ENCODE measurements around the gene PLA2G4A. TPM values are rescaled to one million over a fixed set of nuclear protein-coding genes. Genes with fewer than 3 reads are reported as not detected.

PLA2G4A gene
- total RNA-seq, 1 donor from 2014 or later, result 27.1 TPM

DNA sequence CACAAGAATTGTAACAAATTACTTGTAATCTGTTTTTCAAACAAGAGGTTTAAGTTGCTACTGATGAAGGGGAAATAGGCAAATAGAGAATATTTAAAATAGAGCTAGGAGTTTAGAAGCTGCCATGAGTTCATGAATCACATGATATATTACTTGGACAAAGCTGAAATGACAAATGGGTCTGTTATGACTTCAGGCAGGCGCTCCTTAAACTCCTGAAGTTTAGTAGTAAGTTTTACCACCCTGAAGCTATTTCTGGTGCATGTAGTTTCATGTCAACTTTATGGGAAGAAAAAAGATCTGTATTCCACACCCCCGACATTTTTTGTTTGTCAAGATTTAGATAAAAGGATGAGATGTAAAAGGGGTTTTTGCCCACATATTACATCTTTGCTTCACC is 58.5 kb downstream of the PLA2G4A start:
- peaks cover 32% of the 10 kb centered on the region for H3K9me3 Mint-ChIP-seq
- no peak for DNase-seq (ENCODE audit: low spot score)
- intact Hi-C loops (cut with micrococcal nuclease), result loop anchor here (1.0 to 5.0 kb wide), 5 partner anchors 12 to 150 kb away; no protein-coding TSS in a partner anchor
- no peaks in the 10 kb centered on the region for H3K27me3 Mint-ChIP-seq (ENCODE audit: low read depth)
- peaks cover 51% of the 10 kb centered on the region for H3K36me3 Mint-ChIP-seq (ENCODE audit: low read depth)
- H3K4me1 Mint-ChIP-seq (ENCODE audit: low read depth), result peaks cover 22% of the 10 kb centered on the region
- no peak overlapping the region for H3K4me3 Mint-ChIP-seq (ENCODE audit: low read depth)
- peak overlapping the region; percentile 78 for H3K27ac Mint-ChIP-seq

DNA sequence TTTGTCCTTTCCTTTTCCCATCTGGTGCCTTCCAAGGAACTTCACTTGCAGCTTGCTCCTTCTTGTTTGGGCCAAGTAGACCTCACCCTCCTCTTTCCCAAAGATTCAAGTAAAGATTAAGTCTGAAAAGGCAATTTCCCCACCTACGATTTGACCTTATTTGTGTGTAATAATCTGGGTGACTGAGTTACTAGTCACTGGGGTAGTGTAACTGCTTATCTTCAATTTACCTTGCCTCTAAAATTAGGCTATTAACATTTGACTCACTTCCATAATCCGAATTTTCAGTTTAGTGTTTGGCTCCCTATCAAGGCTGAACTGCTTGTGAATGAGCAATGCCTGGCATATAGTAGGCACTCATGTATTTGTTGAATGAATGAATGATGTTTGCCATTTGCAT is 59.6 kb downstream of the PLA2G4A start:
- Mint-ChIP-seq H3K4me3 (ENCODE audit: low read depth) (no peak overlapping the region), H3K27me3 (ENCODE audit: low read depth) (no peaks in the 10 kb centered on the region), H3K9me3 (peaks cover 23% of the 10 kb centered on the region), H3K36me3 (ENCODE audit: low read depth) (peaks cover 49% of the 10 kb centered on the region), H3K4me1 (ENCODE audit: low read depth) (peaks cover 18% of the 10 kb centered on the region), H3K27ac (peak overlapping the region; percentile 78)
- DNase-seq (ENCODE audit: low spot score), result no peak
- intact Hi-C loops (cut with micrococcal nuclease), result loop anchor here (5.0 kb wide), 2 partner anchors 76 to 151 kb away; no protein-coding TSS in a partner anchor

- Mint-ChIP-seq H3K9me3 (no peaks in the 10 kb centered on the region), H3K27me3 (ENCODE audit: low read depth) (no peaks in the 10 kb centered on the region), H3K36me3 (ENCODE audit: low read depth) (peaks cover 44% of the 10 kb centered on the region), H3K4me1 (ENCODE audit: low read depth) (peaks cover 20% of the 10 kb centered on the region), H3K4me3 (ENCODE audit: low read depth) (no peak overlapping the region), H3K27ac (no peak overlapping the region)
- intact Hi-C loops (cut with micrococcal nuclease), result no loop called here
- no peak for DNase-seq (ENCODE audit: low spot score)
These were observed 64.2 kb downstream of the PLA2G4A start for GRCh38 chr1:186892936-186893335.

- H3K27me3 Mint-ChIP-seq (ENCODE audit: low read depth), result no peaks in the 10 kb centered on the region
- H3K27ac Mint-ChIP-seq, result no peak overlapping the region
- H3K4me3 Mint-ChIP-seq (ENCODE audit: low read depth), result no peak overlapping the region
- DNase-seq (ENCODE audit: low spot score), result no peak
- peaks cover 45% of the 10 kb centered on the region for H3K36me3 Mint-ChIP-seq (ENCODE audit: low read depth)
- peaks cover 15% of the 10 kb centered on the region for H3K4me1 Mint-ChIP-seq (ENCODE audit: low read depth)
- no peaks in the 10 kb centered on the region for H3K9me3 Mint-ChIP-seq
- intact Hi-C loops (cut with micrococcal nuclease), result no loop called here
These were observed 65.7 kb downstream of the PLA2G4A start for GRCh38 chr1:186894415-186894814.

DNA sequence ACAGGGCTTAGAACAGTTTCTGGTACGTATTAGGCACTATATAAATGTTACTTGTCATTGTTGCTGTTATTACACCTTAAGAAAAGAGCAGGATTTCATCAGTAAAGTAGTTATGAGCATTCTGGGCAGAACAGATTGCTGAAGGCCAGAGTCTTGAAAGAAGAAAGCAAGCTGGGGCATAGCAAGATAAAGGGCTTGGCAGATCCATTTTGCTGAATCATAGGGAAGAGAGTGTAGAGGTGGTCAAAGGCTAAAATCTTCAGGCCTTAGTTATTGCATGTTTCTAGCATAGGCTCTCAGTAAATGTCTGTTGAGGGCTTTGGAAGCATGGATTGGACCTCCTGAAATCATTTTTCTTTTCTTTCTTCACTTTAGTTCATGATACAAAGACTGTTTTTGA is 67.5 kb downstream of the PLA2G4A start:
- Mint-ChIP-seq H3K27me3 (ENCODE audit: low read depth) (no peaks in the 10 kb centered on the region), H3K9me3 (peaks cover 5% of the 10 kb centered on the region), H3K36me3 (ENCODE audit: low read depth) (peaks cover 43% of the 10 kb centered on the region), H3K27ac (no peak overlapping the region), H3K4me3 (ENCODE audit: low read depth) (no peak overlapping the region), H3K4me1 (ENCODE audit: low read depth) (peaks cover 30% of the 10 kb centered on the region)
- no peak for DNase-seq (ENCODE audit: low spot score)
- intact Hi-C loops (cut with micrococcal nuclease), result no loop called here

- intact Hi-C loops (cut with micrococcal nuclease), result no loop called here
- Mint-ChIP-seq H3K27me3 (ENCODE audit: low read depth) (no peaks in the 10 kb centered on the region), H3K36me3 (ENCODE audit: low read depth) (peaks cover 45% of the 10 kb centered on the region), H3K9me3 (peaks cover 10% of the 10 kb centered on the region), H3K27ac (peak overlapping the region; percentile 7), H3K4me3 (ENCODE audit: low read depth) (no peak overlapping the region), H3K4me1 (ENCODE audit: low read depth) (peaks cover 35% of the 10 kb centered on the region)
- no peak for DNase-seq (ENCODE audit: low spot score)
These were observed 68.3 kb downstream of the PLA2G4A start for GRCh38 chr1:186897008-186897407.

DNA sequence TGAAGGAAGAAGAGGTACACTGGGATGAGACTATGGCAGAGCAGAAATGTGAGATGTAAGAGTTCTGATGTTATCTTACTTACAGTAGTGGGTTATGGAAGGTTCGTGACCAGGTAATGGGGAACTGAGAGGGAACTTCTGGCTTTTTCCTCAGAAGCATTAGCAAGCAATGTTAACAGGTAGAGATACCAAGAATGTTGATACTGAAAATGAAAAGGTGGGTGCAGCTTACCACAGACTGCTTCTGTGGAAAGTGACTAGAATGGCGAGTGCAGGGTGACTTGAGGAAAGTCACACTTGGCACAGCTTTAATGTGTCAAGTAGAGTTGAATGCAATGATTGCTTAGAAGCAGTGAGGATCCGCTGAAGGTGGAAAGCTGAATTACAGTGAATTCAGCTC is 70.8 kb downstream of the PLA2G4A start:
- Mint-ChIP-seq H3K9me3 (peaks cover 10% of the 10 kb centered on the region), H3K27me3 (ENCODE audit: low read depth) (no peaks in the 10 kb centered on the region), H3K4me3 (ENCODE audit: low read depth) (no peak overlapping the region), H3K27ac (peak overlapping the region; percentile 85), H3K4me1 (ENCODE audit: low read depth) (peaks cover 51% of the 10 kb centered on the region), H3K36me3 (ENCODE audit: low read depth) (peaks cover 57% of the 10 kb centered on the region)
- intact Hi-C loops (cut with micrococcal nuclease), result loop anchor here (1.0 kb wide), 3 partner anchors 12 to 159 kb away; no protein-coding TSS in a partner anchor
- DNase-seq (ENCODE audit: low spot score), result no peak

DNA sequence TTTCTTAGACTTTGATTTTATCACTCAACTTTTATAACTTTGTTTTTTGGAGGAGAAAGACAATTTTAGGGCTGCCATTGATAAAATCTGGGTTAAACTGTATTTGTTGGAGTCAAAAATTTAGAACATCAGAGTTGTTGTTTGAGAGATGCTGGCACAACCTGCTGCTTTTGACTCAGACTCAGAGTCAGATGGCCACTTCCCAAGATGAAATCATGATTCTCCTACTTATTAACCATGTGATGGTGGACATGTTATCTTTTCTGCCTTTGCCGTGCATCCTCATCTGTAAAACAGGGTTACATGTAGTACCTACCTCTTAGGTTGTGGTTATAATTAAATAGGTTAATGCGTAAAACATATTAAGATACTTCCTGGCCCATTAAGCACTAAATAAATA is 71.2 kb downstream of the PLA2G4A start:
- H3K4me3 Mint-ChIP-seq (ENCODE audit: low read depth), result no peak overlapping the region
- H3K27me3 Mint-ChIP-seq (ENCODE audit: low read depth), result no peaks in the 10 kb centered on the region
- peaks cover 51% of the 10 kb centered on the region for H3K4me1 Mint-ChIP-seq (ENCODE audit: low read depth)
- no peak for DNase-seq (ENCODE audit: low spot score)
- peaks cover 56% of the 10 kb centered on the region for H3K36me3 Mint-ChIP-seq (ENCODE audit: low read depth)
- H3K9me3 Mint-ChIP-seq, result peaks cover 10% of the 10 kb centered on the region
- intact Hi-C loops (cut with micrococcal nuclease), result loop anchor here (1.0 to 5.0 kb wide), 7 partner anchors 13 to 283 kb away; partner anchors contain the start of gene PTGS2
- H3K27ac Mint-ChIP-seq, result peak overlapping the region; percentile 85

DNA sequence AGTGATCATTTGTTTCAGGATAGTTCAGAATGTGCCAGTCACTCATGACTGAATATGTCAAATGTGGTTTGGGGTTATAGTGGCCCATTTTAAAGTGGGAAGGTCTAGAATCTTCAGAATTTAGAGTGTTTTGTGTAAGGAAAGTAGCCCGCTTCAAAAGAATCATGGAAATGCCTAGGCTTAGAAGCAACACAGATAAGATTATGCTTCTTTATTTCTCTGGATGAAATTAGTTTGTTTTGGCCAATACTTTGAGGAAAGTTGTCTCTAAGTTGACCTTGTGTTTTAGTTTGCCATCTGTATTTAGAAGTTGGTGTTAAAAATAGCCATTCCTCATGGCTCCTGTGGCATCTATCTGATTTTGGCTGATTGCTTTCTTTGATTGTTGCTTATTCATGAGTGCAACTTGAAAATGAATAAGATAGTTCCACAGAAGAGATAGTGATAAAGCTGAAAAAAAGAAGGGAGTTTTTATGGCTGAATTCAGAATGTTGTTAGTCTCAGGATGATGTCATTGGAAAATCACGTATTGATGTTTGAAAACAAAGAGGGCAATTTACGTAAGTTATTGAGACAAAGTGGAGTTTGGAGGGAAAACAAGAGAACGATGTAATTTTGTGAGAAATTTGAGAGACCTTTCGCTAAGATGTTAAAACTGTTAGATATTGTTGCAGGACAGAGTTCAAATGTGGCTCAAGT is 71.9 kb downstream of the PLA2G4A start:
- DNase-seq (ENCODE audit: low spot score), result no peak
- no peaks in the 10 kb centered on the region for H3K27me3 Mint-ChIP-seq (ENCODE audit: low read depth)
- peaks cover 50% of the 10 kb centered on the region for H3K36me3 Mint-ChIP-seq (ENCODE audit: low read depth)
- H3K27ac Mint-ChIP-seq, result peak overlapping the region; percentile 85
- peaks cover 52% of the 10 kb centered on the region for H3K4me1 Mint-ChIP-seq (ENCODE audit: low read depth)
- intact Hi-C loops (cut with micrococcal nuclease), result loop anchor here (1.0 to 5.0 kb wide), 4 partner anchors 87 to 283 kb away; partner anchors contain the start of gene PTGS2
- peak overlapping the region; percentile 3 for H3K4me3 Mint-ChIP-seq (ENCODE audit: low read depth)
- peaks cover 10% of the 10 kb centered on the region for H3K9me3 Mint-ChIP-seq

DNA sequence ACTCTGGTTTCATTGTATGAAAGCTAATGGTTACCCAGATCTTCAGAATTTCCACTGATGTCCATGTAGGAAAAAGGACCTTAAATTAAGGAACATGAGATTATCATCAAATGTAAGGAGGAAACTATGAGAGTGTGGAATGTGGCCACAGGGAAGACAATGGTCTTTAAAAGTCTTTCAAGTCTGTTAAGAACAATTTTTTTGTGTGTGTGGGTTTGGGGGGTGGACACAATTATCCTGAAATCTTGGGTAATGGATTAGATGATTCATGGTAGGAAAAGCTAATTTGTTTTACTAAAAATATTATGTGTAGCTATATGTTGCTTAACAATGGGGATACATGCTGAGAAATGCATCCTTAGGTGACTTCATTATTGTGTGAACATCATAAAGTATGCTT is 72.9 kb downstream of the PLA2G4A start:
- Mint-ChIP-seq H3K9me3 (peaks cover 10% of the 10 kb centered on the region), H3K27ac (peak overlapping the region; percentile 85)
- no peak for DNase-seq (ENCODE audit: low spot score)

DNA sequence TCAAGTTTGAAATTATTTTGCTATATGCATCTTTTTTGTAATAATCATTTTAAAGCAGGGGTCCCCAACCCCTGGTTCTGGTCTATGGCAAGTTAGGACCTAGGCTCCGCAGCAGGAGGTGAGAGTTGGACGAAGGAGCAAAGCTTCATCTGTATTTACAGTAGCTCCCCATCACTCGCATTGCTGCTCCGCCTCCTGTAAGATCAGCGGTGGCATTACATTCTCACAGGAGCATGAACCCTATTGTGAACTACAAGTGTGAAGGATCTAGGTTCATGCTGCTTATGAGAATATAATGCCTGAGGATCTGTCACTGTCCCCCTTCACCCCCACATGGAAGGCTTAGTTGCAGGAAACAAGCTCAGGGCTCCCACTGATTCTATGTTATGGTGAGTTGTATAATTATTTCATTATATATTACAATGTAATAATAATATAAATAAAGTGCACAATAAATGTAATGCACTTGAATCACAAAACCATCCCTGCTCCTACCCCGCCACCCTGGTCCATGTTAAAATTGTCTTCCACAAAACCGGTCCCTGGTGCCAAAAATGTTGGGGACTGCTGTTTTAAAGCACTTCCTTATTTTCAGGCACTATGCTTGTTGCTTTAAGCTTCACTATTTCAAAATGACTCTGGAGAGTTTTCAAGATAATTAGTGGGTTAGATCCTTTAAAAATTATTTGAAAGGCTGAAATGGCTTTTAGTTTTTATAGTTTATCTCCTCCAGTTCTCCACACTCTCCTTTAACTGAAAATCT is 74.8 kb downstream of the PLA2G4A start:
- DNase-seq (ENCODE audit: low spot score), result no peak
- no peak overlapping the region for H3K4me3 Mint-ChIP-seq (ENCODE audit: low read depth)

More for the DNA sequence above, 72.9 kb downstream of the PLA2G4A start:
- intact Hi-C loops (cut with micrococcal nuclease), result loop anchor here (2.0 to 5.0 kb wide), 3 partner anchors 86 to 284 kb away; partner anchors contain the start of gene PTGS2
- Mint-ChIP-seq H3K36me3 (ENCODE audit: low read depth) (peaks cover 46% of the 10 kb centered on the region), H3K27me3 (ENCODE audit: low read depth) (no peaks in the 10 kb centered on the region), H3K4me1 (ENCODE audit: low read depth) (peaks cover 47% of the 10 kb centered on the region), H3K4me3 (ENCODE audit: low read depth) (no peak overlapping the region)

GRCh38 chr1:186904361-186904760 is 75.6 kb downstream of the PLA2G4A start:
- DNase-seq (ENCODE audit: low spot score), result no peak
- intact Hi-C loops (cut with micrococcal nuclease), result loop anchor here (5.0 kb wide), 2 partner anchors 83 to 287 kb away; no protein-coding TSS in a partner anchor

More for the DNA sequence above, 74.8 kb downstream of the PLA2G4A start:
- peaks cover 48% of the 10 kb centered on the region for H3K36me3 Mint-ChIP-seq (ENCODE audit: low read depth)
- peak overlapping the region; percentile 56 for H3K27ac Mint-ChIP-seq
- H3K27me3 Mint-ChIP-seq (ENCODE audit: low read depth), result no peaks in the 10 kb centered on the region
- H3K9me3 Mint-ChIP-seq, result peaks cover 10% of the 10 kb centered on the region
- peaks cover 46% of the 10 kb centered on the region for H3K4me1 Mint-ChIP-seq (ENCODE audit: low read depth)
- intact Hi-C loops (cut with micrococcal nuclease), result loop anchor here (5.0 kb wide), 2 partner anchors 84 to 286 kb away; no protein-coding TSS in a partner anchor

More at GRCh38 chr1:186904361-186904760, 75.6 kb downstream of the PLA2G4A start:
- H3K4me1 Mint-ChIP-seq (ENCODE audit: low read depth), result peaks cover 40% of the 10 kb centered on the region
- H3K36me3 Mint-ChIP-seq (ENCODE audit: low read depth), result peaks cover 41% of the 10 kb centered on the region
- H3K27ac Mint-ChIP-seq, result peak overlapping the region; percentile 56
- H3K4me3 Mint-ChIP-seq (ENCODE audit: low read depth), result no peak overlapping the region
- no peaks in the 10 kb centered on the region for H3K27me3 Mint-ChIP-seq (ENCODE audit: low read depth)
- H3K9me3 Mint-ChIP-seq, result peaks cover 10% of the 10 kb centered on the region
